Central memory CD8-positive, alpha-beta T cell (primary cell): ENCODE results near the gene MUC21.
"Not testable (repeated sequence)": the region's sequence is repeated elsewhere in the genome, so short reads cannot be mapped to it uniquely, and the experiment has no call there.

ENCODE experiments used
- ATAC-seq: fragments of 150-1000 bp; cut with Tn5 transposase; replicated peaks from 2 replicates; pipeline ENCODE4 v1.10.0; 2022; ENCODE audit warnings: mild to moderate bottlenecking, moderate FRiP score, moderate number of reproducible peaks; ENCODE audit not compliant: poor library complexity, severe bottlenecking; ENCODE audit errors: extremely low read depth
- DNase-seq, 2 donors: peaks; one replicate each; pipeline ENCODE4 v3.0.0; 2021; ENCODE audit warnings: low spot score in 2 of 2
- H3K27ac Mint-ChIP-seq: one replicate; pipeline ENCODE4 v1.8.0; 2022; ENCODE audit warnings: low read depth, mild to moderate bottlenecking, moderate library complexity, mixed read lengths
- H3K27me3 Mint-ChIP-seq: one replicate; pipeline ENCODE4 v1.8.0; 2022; ENCODE audit warnings: mixed read lengths
- H3K36me3 Mint-ChIP-seq: one replicate; pipeline ENCODE4 v1.8.0; 2022; ENCODE audit warnings: mild to moderate bottlenecking, moderate library complexity, mixed read lengths; ENCODE audit not compliant: insufficient read depth
- H3K4me1 Mint-ChIP-seq: one replicate; pipeline ENCODE4 v1.8.0; 2022; ENCODE audit warnings: mixed read lengths
- H3K4me3 Mint-ChIP-seq: one replicate; pipeline ENCODE4 v1.8.0; 2022; ENCODE audit warnings: mild to moderate bottlenecking, moderate library complexity, mixed read lengths
- H3K9me3 Mint-ChIP-seq: one replicate; pipeline ENCODE4 v1.8.0; 2022; ENCODE audit warnings: mixed read lengths

Gene MUC21

DNA sequence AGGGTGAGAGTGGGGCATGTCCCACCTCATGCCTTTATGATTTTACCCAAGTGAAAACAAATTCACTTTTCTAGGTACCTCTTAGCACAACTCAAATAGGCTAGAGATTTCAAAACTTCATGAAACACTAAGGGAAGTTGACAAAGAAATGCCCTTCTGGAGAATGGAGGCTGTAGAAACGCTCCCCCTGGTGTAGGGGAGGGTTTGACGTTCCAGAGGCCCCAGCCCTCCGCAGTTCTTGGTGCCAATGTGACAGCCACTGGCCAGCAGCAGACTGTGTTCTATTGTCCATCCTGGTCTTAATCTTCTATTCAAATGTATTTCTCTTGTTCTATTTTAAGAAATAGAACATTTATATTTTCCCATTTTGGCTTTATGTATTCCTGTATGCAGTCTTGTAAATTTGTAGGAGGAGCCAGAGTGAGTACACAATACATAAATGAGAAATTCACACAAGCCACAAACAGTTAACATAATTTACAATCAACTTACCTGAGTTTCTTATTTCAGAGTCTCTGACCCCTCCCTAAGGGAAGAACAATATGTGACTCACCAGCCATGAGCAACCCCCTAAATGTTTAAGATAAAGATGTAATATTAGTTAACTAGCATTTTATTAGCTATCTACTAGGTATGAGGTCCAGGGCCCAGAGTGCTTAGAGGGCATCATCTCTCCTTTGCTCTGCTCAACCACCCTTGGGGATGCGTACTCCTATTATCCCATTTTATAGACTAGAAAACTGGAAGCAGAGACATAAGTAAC is 8.8 kb upstream of the MUC21 start:
- Mint-ChIP-seq H3K4me3 (no peak overlapping the region), H3K27me3 (peaks cover 53% of the 10 kb centered on the region)
- no peak for ATAC-seq

DNA sequence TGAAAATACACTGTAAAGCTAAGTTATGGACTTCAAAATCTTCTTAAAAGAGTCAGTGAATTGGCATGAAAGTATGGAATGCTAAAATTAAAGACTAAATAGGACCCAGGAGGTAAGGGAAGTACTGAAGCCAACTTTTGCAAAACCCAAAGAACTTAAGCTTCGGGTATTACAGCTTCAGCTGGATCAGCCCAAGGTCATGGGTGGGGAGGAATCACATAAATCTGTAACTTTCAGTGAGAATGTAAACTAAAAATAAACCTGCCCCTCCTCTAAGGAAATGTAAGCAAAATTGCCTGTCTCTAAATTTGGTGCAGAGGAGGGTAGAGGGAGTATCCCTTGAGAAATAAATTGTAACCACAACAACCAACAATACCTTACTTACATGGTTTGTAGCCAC is 4.4 kb upstream of the MUC21 start:
- H3K9me3 Mint-ChIP-seq: no peaks in the 10 kb centered on the region
- no peak overlapping the region for H3K4me3 Mint-ChIP-seq
- peaks cover 5% of the 10 kb centered on the region for H3K4me1 Mint-ChIP-seq
- no peak overlapping the region for H3K27ac Mint-ChIP-seq
- ATAC-seq (no peak), DNase-seq (no peak)
- H3K27me3 Mint-ChIP-seq: peaks cover 64% of the 10 kb centered on the region
- H3K36me3 Mint-ChIP-seq: no peaks in the 10 kb centered on the region

More for the DNA sequence above, 8.8 kb upstream of the MUC21 start:
- Mint-ChIP-seq H3K4me1 (no peaks in the 10 kb centered on the region), H3K27ac (no peak overlapping the region), H3K9me3 (no peaks in the 10 kb centered on the region), H3K36me3 (no peaks in the 10 kb centered on the region)
- DNase-seq: no peak

DNA sequence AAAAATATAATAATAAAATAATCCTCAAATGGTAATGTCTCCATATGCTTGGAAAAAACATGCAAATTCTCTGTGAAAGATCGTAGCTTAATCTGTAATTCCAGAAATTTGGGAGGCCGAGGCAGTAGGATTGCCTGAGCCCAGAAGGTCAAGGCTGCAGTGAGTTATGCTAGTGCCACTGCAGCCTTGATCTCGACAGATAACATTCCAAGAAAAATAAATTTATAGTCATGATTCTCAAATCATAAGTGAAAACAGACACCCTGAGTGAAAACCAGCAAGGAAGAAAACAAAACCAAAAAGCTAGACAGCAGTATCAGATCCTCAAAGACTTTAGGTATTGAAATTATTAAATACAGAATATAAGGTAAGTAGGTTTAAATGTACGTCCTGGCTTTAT is 3.8 kb upstream of the MUC21 start:
- ATAC-seq (no peak), DNase-seq (no peak)
- Mint-ChIP-seq H3K9me3 (no peaks in the 10 kb centered on the region), H3K4me3 (no peak overlapping the region), H3K27ac (no peak overlapping the region), H3K27me3 (peaks cover 65% of the 10 kb centered on the region), H3K36me3 (no peaks in the 10 kb centered on the region), H3K4me1 (peaks cover 5% of the 10 kb centered on the region)

DNA sequence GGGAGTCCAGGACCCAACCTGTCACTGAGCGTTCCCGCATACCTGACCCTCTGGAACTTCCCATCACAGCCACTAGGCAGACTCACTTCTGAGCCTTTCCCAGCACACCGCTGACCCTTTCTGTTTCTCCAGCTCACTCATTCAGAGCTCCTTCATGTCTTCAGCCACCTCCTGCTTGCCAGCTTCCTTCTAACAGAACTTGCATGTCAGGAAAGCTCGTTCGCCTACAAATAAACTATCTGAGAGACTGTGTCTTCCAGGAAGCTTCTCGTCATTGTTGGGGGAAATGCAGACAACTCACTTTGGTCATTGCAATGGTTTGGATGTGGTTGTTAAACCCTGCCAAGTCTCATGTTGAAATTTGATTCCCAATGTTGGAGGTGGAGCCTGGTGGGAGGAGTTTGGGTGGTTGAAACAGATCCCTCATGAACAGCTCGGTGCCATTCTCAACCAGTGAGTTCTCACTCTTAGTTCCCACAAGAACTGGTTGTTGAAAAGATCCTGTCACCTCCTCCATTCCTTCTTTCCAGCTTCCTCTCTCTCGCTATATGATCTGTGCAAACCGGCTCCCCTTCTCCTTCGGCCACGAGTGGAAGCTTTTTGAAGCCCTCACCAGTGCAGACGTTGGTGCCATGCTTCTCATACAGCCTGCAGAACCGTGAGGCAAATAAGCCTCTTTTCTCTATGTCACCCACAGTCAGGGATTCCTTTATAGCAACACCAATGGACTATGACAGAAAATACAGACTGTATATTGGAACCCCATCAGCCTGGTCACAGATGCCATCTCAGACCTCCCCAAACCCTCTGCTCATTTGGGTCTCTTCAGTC is 1.4 kb upstream of the MUC21 start:
- Mint-ChIP-seq H3K4me3 (no peak overlapping the region), H3K36me3 (no peaks in the 10 kb centered on the region), H3K4me1 (peaks cover 5% of the 10 kb centered on the region), H3K27me3 (peaks cover 73% of the 10 kb centered on the region), H3K9me3 (no peaks in the 10 kb centered on the region), H3K27ac (no peak overlapping the region)
- ATAC-seq: no peak
- no peak for DNase-seq

DNA sequence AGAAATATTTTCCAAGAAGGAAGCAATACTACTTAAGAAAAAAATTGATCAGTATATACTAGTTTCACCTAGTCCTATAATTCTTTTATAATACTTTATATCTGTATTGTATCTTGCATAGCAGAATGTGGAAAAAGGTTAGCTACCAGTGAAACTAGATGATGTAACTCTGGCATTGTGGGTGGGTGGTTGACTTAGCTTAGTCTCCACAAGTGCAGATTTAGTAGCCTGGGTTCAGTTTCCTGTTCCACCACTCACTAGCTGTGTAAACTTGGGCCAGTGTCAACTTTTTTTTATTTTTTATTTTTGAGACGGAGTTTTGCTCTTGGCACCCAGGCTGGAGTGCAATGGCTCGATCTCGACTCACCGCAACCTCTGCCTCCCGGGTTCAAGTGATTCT is 2.0 kb downstream of the MUC21 start:
- Mint-ChIP-seq H3K4me1 (peaks cover 12% of the 10 kb centered on the region), H3K4me3 (no peak overlapping the region), H3K9me3 (no peaks in the 10 kb centered on the region), H3K36me3 (no peaks in the 10 kb centered on the region), H3K27me3 (peaks cover 46% of the 10 kb centered on the region), H3K27ac (no peak overlapping the region)
- ATAC-seq (no peak), DNase-seq (no peak)

DNA sequence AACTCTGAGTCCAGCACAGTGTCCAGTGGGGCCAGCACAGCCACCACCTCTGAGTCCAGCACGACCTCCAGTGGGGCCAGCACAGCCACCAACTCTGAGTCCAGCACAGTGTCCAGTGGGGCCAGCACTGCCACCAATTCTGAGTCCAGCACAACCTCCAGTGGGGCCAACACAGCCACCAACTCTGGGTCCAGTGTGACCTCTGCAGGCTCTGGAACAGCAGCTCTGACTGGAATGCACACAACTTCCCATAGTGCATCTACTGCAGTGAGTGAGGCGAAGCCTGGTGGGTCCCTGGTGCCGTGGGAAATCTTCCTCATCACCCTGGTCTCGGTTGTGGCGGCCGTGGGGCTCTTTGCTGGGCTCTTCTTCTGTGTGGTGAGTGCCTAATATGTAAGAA is 3.8 kb downstream of the MUC21 start:
- DNase-seq: no peak
- H3K4me3 Mint-ChIP-seq: no peak overlapping the region
- H3K36me3 Mint-ChIP-seq: no peaks in the 10 kb centered on the region
- no peaks in the 10 kb centered on the region for H3K9me3 Mint-ChIP-seq
- peaks cover 15% of the 10 kb centered on the region for H3K4me1 Mint-ChIP-seq
- H3K27ac Mint-ChIP-seq: no peak overlapping the region
- H3K27me3 Mint-ChIP-seq: peaks cover 28% of the 10 kb centered on the region
- no peak for ATAC-seq

DNA sequence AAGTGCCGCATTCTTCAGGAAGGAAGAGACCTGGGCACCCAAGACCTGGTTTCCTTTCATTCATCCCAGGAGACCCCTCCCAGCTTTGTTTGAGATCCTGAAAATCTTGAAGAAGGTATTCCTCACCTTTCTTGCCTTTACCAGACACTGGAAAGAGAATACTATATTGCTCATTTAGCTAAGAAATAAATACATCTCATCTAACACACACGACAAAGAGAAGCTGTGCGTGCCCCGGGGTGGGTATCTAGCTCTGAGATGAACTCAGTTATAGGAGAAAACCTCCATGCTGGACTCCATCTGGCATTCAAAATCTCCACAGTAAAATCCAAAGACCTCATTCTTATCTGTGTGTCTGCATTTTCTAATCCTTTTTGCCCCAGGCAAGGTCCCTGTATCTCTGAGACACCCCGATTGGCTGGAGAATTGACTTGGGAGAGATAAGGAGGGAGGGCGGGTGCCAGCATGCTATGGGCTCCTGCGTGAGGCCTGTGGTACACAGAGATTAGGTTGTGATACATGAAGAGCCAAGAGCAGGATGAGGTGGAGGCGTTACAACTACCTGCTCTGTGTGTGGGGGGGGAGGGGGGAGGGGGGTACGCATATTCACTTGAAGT is 4.8 kb downstream of the MUC21 start:
- no peaks in the 10 kb centered on the region for H3K9me3 Mint-ChIP-seq
- H3K27ac Mint-ChIP-seq: no peak overlapping the region
- ATAC-seq (no peak), DNase-seq (no peak)
- H3K4me1 Mint-ChIP-seq: peaks cover 12% of the 10 kb centered on the region
- peaks cover 18% of the 10 kb centered on the region for H3K27me3 Mint-ChIP-seq
- no peak overlapping the region for H3K4me3 Mint-ChIP-seq
- H3K36me3 Mint-ChIP-seq: no peaks in the 10 kb centered on the region

DNA sequence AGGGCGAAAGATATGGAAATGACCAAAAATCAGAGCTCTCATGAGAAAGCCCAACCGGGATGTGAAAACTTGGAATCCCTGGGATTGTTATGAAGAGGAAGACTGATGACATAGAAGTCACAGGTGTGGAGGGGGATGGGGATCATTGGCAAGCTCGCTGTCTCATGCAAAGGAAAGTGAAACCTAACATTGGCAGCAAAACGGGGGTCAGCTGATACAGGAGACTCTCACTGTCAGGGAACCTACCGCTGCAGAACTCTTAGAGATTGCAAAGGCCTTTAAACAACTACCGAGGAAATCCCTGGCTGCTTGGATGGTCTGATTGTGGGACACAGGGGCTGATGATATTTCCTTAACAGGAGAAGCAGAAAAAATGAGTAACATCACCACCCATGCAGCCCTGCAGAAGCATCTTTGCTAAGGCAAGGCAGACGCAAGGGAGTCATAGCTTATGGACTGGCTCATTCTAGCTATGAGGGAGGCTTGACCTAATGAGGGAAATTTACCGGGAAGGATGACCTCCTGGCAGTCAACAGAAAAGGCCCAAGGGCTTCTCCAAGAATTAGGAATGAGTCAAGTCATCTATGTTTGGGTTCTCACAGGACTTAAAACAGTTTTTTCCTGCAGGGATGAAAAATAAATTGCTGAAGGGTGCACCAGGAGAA is 7.0 kb downstream of the MUC21 start:
- no peak for ATAC-seq
- Mint-ChIP-seq H3K36me3 (no peaks in the 10 kb centered on the region), H3K9me3 (no peaks in the 10 kb centered on the region), H3K4me1 (peaks cover 12% of the 10 kb centered on the region), H3K27ac (peak overlapping the region; percentile 32), H3K27me3 (no peaks in the 10 kb centered on the region), H3K4me3 (peak overlapping the region; percentile 39)
- no peak for DNase-seq

DNA sequence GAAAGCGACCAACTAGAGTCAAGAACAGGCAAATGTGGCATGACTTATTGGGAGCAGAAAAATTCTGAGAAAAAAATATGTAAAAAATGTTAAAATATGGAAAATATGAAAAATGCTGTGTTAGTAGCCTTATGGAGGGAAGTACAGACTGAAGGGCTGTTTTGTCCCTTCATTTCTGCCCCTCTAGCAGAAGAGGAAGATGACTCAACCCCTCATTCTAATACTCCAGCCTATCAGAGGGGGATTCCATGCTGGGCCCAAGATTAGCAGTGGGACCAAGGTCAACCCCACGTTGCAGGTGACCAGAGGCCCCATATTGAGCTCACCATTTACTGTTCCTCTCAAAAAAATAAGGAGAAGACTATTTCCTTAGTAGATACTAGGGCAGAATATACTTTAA is 8.4 kb downstream of the MUC21 start:
- Mint-ChIP-seq H3K36me3 (no peaks in the 10 kb centered on the region), H3K9me3 (no peaks in the 10 kb centered on the region), H3K4me1 (peaks cover 12% of the 10 kb centered on the region), H3K27ac (no peak overlapping the region), H3K27me3 (no peaks in the 10 kb centered on the region), H3K4me3 (no peak overlapping the region)
- no peak for DNase-seq
- no peak for ATAC-seq

DNA sequence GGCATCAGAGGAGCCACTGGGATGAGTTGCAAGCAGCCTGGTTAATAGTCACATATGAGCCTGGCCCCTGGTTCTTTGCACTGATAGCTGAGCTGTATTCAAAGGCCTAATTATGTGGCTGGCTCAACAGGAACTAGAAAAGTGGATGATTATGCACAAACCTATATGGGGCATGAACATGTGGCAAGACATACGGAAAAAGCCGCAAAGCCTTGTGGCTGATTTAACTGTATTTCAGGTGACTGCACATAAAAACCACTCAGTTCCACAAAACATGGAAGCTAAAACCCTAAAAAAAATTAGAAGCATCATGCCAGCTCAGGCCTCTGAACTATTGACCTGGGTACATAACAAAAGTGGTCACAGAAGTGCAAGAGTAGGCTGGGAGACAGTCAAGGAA is 13.8 kb downstream of the MUC21 start:
- DNase-seq (no peak), ATAC-seq (no peak)
- Mint-ChIP-seq H3K9me3 (no peaks in the 10 kb centered on the region), H3K27me3 (peaks cover 4% of the 10 kb centered on the region), H3K4me3 (no peak overlapping the region), H3K4me1 (no peaks in the 10 kb centered on the region), H3K27ac (no peak overlapping the region), H3K36me3 (no peaks in the 10 kb centered on the region)

DNA sequence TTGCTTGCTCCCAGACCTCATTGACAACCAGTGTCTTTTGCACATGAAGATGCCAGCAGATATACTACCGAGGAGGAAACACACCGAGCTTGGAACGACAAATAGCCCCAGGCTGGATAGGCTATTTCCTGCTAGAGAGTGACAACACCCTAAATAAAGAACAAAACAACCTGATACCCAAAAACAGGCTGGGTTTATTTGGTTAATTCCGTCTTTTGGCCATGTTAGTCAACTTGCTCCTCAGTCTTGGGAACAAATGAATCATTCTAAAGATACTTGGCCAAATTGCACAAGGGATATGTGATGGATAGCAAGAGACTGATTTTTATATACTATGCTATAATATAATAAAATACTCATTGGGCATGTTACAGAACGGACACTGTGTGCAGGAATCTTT is 15.3 kb downstream of the MUC21 start:
- Mint-ChIP-seq H3K4me3 (no peak overlapping the region), H3K36me3 (no peaks in the 10 kb centered on the region), H3K4me1 (no peaks in the 10 kb centered on the region), H3K9me3 (no peaks in the 10 kb centered on the region), H3K27ac (no peak overlapping the region), H3K27me3 (peaks cover 15% of the 10 kb centered on the region)
- DNase-seq (no peak), ATAC-seq (no peak)

DNA sequence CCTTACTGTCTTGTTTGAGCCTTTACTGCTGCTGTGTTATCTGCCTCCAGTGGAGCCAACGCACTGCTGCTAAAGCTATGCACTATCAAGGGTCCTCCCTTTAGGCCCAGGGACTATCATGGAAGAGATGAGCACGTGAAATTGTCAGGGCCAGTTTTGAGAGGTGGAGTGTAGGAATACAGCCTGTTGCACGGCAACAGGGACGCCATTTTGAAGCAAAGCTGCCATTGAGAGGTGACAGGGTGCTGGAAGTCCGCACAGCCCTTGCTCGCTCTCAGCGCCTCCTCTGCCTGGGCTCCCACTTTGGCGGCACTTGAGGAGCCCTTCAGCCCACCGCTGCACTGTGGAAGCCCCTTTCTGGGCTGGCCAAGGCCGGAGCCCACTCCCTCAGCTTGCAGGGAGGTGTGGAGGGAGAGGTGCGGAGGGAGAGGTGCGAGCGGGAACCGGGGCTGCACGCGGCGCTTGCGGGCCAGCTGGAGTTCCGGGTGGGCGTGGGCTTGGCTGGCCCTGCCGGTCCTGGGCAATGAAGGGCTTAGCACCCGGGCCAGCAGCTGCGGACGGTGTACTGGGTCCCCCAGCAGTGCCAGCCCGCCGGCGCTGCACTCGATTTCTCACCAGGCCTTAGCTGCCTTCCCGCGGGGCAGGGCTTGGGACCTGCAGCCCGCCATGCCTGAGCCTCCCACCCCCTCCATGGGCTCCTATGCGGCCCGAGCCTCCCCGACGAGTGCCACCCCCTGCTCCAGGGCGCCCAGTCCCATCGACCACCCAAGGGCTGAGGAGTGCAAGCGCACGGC is 16.7 kb downstream of the MUC21 start:
- H3K9me3 Mint-ChIP-seq, DNase-seq, H3K4me1 Mint-ChIP-seq, ATAC-seq, H3K27ac Mint-ChIP-seq, H3K36me3 Mint-ChIP-seq, H3K4me3 Mint-ChIP-seq: not testable (repeated sequence)
- peaks cover 26% of the 10 kb centered on the region for H3K27me3 Mint-ChIP-seq
